GM21447 (cell line): Measurements from ENCODE around the gene GRHL1.
A peak's percentile ranks its signal among the peaks of the same experiment; 100 is the strongest.
"Not testable (repeated sequence)": the region's sequence is repeated elsewhere in the genome, so short reads cannot be mapped to it uniquely, and the experiment has no call there.

ENCODE experiments used
- ATAC-seq: cut with Tn5 transposase; IDR thresholded peaks from one replicate; pipeline ENCODE4 v1.9.1; 2021; ENCODE audit not compliant: unreplicated experiment

GRHL1 gene

GRCh38 chr2:9951522-9952285 is at the start of gene GRHL1:
GRHL1 (plus strand) TSS chr2:9951693; CDS start chr2:9951834, 141 bp downstream.
- ATAC-seq = peak; percentile 89

- ATAC-seq = no peak
These were observed 46.1 kb upstream of the GRHL1 start for GRCh38 chr2:9905413-9905812.

- ATAC-seq = no peak
These were observed 44.1 kb upstream of the GRHL1 start for GRCh38 chr2:9907402-9907801.

- no peak for ATAC-seq
These were observed 42.9 kb upstream of the GRHL1 start for GRCh38 chr2:9908639-9909038.

- no peak for ATAC-seq
These were observed 42.4 kb upstream of the GRHL1 start for GRCh38 chr2:9909106-9909505.

GRCh38 chr2:9910699-9911098 is 40.8 kb upstream of the GRHL1 start:
- ATAC-seq = no peak

- no peak for ATAC-seq
These were observed 39.0 kb upstream of the GRHL1 start for GRCh38 chr2:9912468-9912867.

- ATAC-seq = peak; percentile 99
These were observed 37.0 kb upstream of the GRHL1 start for GRCh38 chr2:9914384-9915065.

- no peak for ATAC-seq
These were observed 33.2 kb upstream of the GRHL1 start for GRCh38 chr2:9918275-9918674.

GRCh38 chr2:9919512-9919911 is 32.0 kb upstream of the GRHL1 start:
- ATAC-seq = no peak

GRCh38 chr2:9927020-9927419 is 24.5 kb upstream of the GRHL1 start:
- ATAC-seq = not testable (repeated sequence)

- no peak for ATAC-seq
These were observed 14.2 kb upstream of the GRHL1 start for GRCh38 chr2:9937258-9937657.

GRCh38 chr2:9937968-9938367 is 13.5 kb upstream of the GRHL1 start:
- ATAC-seq = no peak

GRCh38 chr2:9939587-9940485 is 11.7 kb upstream of the GRHL1 start:
- no peak for ATAC-seq

- no peak for ATAC-seq
These were observed 10.1 kb upstream of the GRHL1 start for GRCh38 chr2:9941196-9941995.

- no peak for ATAC-seq
These were observed 9.5 kb upstream of the GRHL1 start for GRCh38 chr2:9941996-9942390.

GRCh38 chr2:9944330-9944758 is 7.1 kb upstream of the GRHL1 start:
- no peak for ATAC-seq

- ATAC-seq = no peak
These were observed 5.9 kb upstream of the GRHL1 start for GRCh38 chr2:9945596-9945995.

- no peak for ATAC-seq
These were observed 5.4 kb upstream of the GRHL1 start for GRCh38 chr2:9946076-9946475.

- ATAC-seq = no peak
These were observed 4.7 kb upstream of the GRHL1 start for GRCh38 chr2:9946818-9947217.

- ATAC-seq = no peak
These were observed 2.8 kb upstream of the GRHL1 start for GRCh38 chr2:9948721-9949120.
